Limb (tissue), 2 donors: ENCODE data around the gene TECTB.
A peak's percentile ranks its signal among the peaks of the same experiment; 100 is the strongest.

ENCODE experiments used
- DNase-seq, 2 donors: peaks; one replicate each; pipeline ENCODE4 v3.0.0-alpha.2; 2016; ENCODE audit errors: extremely low spot score in 2 of 2

TECTB gene

DNA sequence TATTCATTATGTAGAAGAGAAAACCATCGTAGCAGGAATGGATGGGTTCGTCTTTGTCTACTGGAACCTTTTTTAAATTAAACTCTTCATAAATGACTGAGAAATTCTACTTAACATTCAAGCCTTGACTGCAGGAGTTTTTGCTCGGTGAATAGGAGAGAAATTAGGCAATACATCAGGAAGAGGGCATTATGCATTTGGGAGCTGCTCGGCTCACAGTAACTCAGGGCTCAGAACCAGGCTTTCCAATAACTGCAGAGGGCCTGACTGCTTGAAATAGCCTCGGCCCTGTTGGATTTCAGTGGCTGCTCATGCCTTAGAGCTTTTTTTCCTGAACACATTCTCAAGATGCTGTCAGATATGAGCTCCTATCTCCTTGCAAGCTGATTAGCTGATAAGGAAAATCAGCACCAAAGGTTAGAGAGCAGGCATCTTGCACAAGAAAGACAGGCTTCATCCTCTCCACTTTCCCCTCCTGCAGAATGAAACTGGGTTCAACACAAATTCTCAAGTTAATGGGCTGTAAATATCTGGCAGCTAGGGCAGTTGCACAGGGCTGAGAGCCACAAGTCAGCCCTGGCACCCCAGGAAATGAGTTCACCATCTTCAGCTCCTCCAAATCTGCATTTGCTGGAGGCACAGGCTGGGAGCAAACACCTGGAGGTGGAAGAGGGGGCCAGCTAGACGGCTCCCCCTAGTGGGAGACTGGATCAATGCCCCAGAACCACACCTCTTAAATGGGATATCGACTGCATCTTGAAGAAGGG lies 24.3 kb downstream of the TECTB start:
- no peak for DNase-seq

GRCh38 chr10:112308125-112308502 lies 24.9 kb downstream of the TECTB start:
- DNase-seq: no peak

- no peak for DNase-seq
These were observed 28.3 kb downstream of the TECTB start for GRCh38 chr10:112311481-112311880.

GRCh38 chr10:112313234-112313633 lies 30.0 kb downstream of the TECTB start:
- no peak for DNase-seq

- DNase-seq: no peak
These were observed 30.7 kb downstream of the TECTB start for GRCh38 chr10:112313911-112314310.

DNA sequence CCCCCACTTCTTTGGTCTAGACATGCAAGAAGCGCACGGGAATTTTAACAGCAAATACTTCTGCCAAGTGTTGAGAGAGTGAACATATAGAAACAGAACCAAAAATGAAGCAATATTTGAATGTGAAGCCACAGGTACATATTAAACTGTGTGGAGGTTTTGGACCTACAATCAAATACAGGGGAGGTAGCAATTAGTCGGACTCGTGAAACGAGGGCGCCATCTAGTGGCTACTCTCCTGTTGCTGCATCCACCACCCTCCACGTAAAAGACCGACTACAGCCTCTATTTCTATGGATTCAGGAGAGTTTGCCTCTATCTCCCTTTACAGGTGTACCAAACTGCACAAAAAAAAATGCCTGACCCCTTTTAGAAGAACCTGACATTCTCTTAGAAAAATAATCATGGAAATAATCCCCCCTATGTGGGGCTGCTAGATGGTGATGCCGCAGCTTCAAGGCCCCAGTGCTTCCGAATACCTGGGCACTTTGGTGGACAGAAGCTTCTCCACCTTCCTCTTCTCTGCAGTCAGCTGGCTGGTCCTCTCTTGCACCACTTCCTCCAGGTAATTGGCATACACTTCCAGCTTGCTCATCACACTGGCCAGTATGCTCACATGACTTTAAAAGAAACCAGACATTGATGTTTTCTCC lies 31.7 kb downstream of the TECTB start:
- DNase-seq: peak; percentile 72 to 85

- DNase-seq: no peak
These were observed 44.5 kb downstream of the TECTB start for GRCh38 chr10:112327678-112328077.

DNA sequence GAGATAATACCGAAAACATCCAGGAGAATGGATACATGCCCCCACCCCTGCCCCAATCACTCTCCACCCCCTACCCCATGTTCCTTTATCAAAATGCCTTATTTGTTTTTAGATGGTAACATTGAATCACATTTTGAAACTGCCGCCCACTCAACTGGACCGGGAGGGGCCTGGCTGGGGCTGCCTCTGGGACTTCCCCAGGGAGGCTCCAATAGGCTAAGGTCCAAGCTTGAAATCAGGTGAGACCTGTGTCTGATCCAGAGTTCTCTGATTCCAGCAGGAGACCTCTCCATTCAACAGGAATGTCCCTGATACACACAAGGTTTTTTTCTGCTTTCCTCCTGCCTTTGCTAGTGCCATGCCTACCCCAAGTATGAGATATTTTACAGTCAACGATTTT lies 47.0 kb downstream of the TECTB start:
- DNase-seq: no peak

DNA sequence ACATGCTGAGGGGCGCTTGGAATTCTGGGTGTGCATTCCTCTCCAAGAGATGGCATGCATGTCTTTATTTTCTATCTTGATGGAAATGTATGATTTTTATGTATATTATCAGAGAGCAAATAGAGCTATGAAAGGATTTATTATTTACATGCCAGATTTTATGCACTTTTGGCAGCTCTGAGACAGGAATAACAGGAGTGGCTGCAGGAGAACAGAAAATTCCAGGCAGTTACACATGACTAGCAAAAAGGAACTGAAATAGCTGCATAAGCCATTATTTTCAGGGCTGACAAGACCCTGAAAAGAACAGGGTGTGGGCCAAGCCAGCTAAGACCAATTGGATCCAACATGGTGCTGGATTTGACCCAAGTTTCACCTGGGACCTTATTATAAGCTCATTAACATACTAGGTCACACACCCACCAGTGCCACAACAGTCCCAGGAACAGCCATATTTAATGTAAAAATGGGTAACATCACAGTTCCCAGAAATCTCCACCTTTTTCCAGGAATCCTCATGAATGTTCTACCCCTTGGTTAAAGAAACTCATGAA lies 47.5 kb downstream of the TECTB start:
- DNase-seq: no peak

DNA sequence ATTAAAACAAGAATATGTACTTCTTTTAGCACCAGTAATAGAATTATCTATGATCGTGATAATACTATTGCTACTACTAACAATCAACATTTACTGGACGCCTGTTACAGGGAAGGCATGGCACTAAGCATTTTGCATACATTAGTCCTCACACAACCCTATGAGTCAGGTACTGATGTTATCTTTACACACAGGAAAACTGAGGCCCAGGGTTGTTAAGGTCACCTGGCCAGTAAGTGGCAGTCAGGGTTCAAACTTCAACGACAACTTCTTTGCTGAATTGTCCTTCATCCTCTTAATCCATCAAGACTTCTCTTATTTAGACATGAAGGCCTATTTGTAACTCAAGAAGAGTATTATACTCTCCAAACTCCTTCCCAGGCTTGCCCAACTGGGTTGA lies 48.8 kb downstream of the TECTB start:
- no peak for DNase-seq

DNA sequence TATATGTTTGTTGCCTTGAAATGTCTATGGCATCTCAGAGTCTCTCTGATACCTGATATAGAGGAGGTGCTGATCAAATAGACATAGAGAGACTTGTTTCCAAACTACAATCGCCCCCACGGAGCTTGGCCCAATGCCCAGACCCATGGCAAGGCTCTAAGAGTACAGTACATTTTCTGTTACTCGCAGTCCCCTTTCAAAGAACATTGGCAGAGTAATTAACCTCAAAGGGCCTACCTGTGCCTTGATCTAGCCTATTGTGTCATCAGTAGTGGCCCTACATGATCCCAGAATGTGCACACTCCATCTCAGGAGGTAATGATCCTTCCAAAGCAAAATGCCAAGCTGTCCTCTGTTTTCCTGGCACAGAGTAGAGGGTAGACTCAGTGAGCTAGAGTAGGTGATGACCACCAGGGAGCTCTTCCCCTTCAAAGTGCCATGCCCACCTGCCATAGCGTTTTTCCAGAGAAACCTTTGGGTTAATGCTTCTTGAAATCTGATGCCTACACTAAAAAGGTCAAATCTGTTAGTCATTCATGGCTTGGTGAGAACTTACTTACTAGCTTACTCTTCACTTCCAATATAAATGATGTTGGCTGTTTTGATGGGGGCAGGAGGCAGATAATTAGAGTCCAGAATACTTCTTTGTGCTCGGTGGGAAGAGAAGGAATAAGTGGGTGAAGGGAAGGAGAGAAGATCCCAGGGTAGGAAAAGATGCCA lies 49.5 kb downstream of the TECTB start:
- no peak for DNase-seq

- DNase-seq: no peak
These were observed 50.3 kb downstream of the TECTB start for GRCh38 chr10:112333452-112333851.

- DNase-seq: no peak
These were observed 52.1 kb downstream of the TECTB start for GRCh38 chr10:112335111-112335867.

GRCh38 chr10:112335868-112336265 lies 52.7 kb downstream of the TECTB start:
- no peak for DNase-seq

GRCh38 chr10:112336556-112337201 lies 53.5 kb downstream of the TECTB start:
- no peak for DNase-seq

DNA sequence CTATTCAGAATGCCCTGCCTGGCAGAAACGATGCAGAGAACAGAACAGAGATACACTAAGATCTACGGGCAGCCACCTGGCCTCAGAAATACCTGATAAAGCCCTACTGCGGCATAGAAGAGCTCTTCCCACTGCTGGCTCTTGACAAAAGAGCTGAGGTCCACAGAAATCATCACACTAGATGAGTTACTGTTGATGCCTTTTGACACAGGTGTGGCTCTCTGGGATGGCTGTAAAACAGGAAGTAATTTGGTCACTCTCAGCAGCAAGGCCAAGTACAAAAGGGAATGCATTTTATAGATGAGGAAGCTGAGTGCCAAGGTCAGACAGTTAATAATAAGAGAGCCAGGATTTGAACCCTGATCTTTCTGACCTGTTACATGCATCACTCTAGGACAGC lies 55.8 kb downstream of the TECTB start:
- no peak for DNase-seq

DNA sequence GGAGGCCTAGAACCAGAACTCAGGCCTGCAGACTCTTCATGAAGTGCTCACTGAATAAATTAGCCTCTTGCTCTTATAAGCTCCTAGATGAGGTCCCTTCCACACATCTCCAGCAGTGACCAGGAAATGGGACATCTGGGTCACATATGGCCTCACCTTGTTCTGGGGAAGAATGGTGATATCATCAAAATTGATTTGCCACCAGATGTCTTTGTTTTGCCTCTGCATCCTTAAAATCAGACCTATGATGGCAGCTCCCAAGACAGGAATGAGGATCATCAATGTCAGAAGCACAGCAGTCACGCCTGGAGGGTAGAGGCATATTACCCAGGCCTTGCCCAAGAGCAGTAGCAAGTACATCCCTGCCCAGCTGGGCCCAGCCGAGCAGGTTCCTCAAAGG lies 57.4 kb downstream of the TECTB start:
- DNase-seq: no peak

DNA sequence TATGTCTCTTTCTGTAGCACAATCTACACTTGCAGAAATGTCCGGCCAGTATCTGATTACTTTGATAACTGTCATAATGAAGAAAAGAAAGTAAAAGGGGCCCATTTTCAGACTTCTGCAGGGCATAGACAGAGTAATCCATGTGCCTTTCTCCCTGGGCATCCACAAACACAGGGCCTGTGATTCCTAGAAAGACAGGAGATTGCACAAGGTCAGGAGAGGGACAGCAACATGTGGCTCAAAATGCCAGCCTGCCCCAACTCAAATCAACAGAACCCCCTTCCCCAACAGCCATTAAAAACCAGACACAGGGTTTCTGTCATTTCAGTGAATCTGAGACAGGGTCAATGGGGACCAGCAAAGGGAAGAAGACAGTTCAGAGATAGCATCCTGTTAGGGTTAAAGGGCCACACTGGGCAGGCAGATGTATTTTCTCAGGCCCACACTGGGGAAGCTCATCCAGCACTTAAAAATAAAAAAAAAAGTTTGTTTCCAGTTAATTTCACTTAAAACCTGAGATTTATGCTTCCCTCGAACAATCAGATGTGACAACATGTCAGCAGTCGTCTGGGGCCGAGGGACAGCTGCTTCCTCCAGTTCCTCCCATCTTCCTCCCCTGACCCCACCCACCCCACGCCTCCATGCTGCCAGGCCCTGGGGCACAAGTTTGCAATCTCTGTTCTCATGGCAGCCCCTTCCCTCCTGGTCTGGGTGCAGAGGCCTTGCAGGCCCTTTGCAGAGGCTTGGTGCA lies 60.0 kb downstream of the TECTB start:
- no peak for DNase-seq

- DNase-seq: no peak
These were observed 61.1 kb downstream of the TECTB start for GRCh38 chr10:112344261-112344660.

DNA sequence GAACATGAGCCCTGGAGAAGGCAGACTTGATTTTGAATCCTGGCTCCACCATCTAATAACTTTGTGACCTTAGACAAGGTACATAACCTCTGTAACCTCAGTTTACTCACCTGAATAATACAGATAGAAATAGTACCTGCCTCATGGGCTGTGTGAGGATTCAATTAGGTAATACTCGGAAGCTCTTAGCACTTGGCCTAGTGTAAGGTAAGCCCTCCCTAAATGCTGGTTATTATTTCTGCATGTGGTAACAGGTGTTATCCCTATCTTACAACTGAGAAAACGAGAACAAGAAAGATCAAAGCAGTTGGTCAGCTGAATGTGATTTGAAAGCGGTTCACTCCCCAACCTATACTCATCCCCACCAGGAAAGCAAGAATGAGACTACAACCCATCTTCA lies 62.0 kb downstream of the TECTB start:
- DNase-seq: no peak
